Activated CD4-positive, CD25-positive, alpha-beta regulatory T cell treated with anti-CD3 and anti-CD28 coated beads, Interleukin-2, amount 50 U/mL, for 72 hours (primary cell): ENCODE data around the gene CIZ1.
"Not testable (repeated sequence)": the region's sequence is repeated elsewhere in the genome, so short reads cannot be mapped to it uniquely, and the experiment has no call there.

ENCODE experiments used
- DNase-seq: peaks from one replicate; pipeline ENCODE4 v3.0.0; 2021

CIZ1 gene

GRCh38 chr9:128188209-128188608 lies 3.2 kb downstream of the CIZ1 start:
- no peak for DNase-seq

DNA sequence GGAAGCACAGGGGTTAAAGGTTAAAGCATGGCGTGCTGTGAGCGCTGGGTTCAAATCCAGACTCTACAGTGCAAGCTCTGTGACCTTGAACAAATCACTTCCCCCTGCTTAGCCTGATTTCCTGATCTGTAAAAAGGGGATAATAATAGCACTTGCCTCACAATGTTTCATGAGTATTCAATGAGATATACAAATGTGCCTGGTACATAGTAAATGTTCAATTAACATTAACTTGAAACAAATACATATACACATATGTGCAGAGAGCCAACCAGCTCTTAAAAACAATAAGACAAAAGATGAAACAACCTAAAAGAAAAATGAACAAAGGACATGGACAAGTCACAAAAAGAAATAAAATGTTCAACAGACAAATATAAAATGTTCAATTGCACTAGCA lies 4.0 kb downstream of the CIZ1 start:
- DNase-seq, result no peak

GRCh38 chr9:128185979-128186965 lies 5.1 kb downstream of the CIZ1 start:
- no peak for DNase-seq

DNA sequence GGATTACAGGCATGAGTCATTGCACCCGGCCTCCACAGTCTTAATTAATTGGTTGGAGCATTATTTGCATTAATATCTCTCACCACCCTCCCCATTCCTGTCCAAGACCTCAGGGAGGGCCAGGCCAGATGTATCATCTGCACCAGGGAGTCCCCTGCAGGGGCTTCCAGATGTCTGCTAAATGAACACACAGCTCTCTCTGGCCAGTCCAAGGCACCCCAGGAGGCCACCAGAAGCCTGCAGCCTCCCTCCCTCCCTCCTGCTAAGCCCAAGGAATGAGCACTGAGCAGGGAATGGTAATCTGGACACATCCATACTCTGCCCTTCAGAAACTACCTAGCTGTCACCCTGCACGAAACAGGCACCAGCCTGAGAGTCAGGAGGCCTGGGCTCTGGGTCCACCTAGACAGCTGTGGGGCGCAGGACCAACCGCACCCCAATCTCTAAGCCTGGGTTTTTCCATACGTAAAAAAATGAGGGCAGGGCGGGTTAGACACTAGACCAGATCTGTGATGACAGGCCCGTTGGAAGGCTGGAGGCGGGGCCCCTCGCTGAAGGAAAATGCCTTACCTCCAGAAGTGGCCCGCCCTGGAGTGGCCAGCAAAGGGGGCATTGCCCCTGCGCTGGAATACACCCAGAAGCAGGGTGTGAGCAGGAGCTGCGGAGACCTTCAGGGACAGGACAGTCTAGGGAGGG lies 8.3 kb downstream of the CIZ1 start:
- DNase-seq, result no peak

DNA sequence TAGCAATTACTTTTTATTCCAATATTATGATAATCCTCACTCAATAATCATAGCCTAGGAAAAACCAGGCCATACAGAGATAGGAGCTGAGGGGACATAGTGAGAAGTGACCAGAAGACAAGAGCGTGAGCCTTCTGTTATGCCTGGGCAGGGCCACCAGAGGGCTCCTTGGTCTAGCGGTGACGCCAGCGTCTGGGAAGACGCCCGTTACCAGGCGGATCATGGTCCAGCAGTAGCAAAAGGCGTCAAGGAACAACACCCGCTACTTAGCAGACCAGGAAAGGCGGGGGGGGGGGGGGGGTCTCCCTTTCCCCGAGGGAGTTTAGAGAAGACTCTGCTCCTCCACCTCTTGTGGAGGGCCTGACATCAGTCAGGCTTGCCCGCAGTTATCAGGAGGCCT lies 9.9 kb downstream of the CIZ1 start:
- DNase-seq, result not testable (repeated sequence)

GRCh38 chr9:128180447-128180846 lies 10.9 kb downstream of the CIZ1 start:
- no peak for DNase-seq

DNA sequence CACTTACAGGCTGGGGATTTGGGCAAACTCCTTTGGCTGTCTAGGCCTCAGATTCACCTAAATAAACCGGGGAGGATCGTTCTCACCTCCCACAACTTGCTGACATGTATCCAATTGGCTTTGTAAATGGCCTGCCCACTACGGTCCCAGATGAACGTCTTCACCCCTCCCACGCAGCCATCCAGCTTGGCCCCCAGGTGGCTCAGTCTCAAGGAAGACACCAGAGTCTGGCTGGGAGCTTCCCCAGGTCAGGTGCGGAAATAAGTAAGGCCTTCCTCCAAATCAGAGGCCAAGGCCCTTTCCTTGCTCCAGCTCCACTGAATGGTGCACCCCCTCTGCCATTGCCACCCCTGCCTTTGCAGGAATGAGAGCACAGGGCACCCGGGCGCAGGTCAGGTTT lies 11.4 kb downstream of the CIZ1 start:
- DNase-seq, result no peak

DNA sequence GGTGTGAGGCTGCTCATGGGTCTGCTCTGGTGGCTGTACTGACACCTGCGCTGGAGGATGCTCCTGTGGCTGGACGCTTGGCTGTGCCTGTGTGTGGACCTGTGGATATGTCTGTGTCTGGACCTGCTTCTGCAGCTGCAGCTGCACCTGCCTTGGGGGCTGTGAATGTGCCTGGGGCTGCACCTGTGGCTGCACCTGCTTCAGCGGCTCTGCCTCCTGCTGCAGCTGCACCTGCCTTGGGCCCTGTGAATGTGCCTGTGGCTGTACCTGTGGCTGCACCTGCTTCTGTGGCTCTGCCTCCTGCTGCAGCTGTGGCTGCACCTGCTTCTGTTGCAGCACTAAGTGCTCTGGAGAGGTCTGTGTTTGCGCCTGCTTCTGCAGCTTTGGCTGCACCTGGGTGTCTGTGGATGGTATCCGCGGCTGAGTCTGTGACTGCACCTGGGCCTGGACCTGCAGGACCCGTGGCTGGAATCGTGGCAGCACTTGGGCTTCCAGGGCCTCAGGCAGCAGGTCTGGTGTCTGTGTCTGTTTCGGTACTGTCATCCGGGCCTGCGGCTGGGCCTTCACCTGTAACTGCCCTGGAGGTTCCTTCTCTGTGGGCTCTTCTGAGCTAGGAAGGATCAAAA lies 12.5 kb downstream of the CIZ1 start:
- DNase-seq, result no peak

GRCh38 chr9:128175726-128176125 lies 15.6 kb downstream of the CIZ1 start:
- no peak for DNase-seq

DNA sequence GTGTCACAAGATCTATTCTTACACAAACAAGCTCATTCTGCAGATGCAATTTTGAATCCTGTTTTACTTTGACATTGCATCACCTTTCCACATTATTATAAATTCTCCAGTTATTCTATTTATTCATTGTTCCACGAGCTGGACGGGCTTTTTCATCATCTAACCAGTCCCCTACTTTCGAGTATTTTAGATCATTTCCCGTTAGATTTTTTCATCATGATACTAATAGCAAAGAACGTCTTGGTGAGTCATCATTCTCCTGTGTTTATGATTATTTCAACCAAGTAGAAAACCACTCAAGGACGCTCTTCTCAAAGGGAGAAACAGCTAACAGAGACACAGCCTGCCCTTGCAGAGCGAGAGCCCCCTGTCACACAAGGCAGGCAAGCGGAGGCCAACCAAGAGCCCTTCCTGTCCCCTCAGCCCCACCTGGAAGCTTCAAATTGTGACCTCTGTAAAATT lies 16.2 kb downstream of the CIZ1 start:
- DNase-seq, result no peak

DNA sequence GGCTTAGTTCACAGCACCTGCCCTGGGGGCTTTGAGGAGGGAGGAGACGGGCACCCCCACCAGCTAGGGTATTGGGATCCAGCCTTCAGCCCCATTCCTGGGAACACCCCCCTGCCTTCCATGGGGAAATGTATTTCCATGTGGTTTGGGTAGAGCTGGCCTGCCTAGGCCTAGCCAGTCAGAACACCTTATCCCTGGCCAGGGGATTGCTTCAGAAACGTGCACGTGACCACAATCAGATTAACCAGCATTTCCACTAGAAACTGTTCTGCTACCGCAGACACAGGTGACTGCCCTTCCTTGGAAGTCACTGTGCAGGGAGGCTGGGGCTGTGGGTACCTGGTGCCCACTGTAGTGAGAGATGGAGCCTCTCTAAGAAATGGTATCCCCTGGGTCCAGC lies 17.3 kb downstream of the CIZ1 start:
- no peak for DNase-seq

- DNase-seq, result no peak
These were observed 21.4 kb downstream of the CIZ1 start for GRCh38 chr9:128169925-128170324.

DNA sequence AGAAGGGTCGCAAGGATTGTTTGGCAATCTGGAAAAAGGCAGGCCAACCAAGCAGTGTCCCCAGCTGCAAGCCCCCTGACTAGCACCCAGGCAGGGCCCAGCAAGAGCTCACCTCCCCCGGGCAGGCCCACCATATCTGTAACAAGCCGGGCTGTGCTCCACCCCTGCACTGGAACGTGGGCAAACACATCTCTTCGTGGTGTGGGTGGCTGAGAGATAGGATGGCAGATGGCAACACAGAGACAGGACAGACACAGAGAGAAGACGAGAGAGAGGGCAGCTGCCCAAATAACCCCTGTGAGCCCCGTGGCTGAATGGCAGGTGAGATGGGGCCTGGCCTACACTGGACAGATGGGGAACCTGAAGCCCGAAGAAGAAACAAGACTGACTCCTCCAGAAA lies 21.9 kb downstream of the CIZ1 start:
- no peak for DNase-seq

- DNase-seq, result no peak
These were observed 22.6 kb downstream of the CIZ1 start for GRCh38 chr9:128168731-128169308.

DNA sequence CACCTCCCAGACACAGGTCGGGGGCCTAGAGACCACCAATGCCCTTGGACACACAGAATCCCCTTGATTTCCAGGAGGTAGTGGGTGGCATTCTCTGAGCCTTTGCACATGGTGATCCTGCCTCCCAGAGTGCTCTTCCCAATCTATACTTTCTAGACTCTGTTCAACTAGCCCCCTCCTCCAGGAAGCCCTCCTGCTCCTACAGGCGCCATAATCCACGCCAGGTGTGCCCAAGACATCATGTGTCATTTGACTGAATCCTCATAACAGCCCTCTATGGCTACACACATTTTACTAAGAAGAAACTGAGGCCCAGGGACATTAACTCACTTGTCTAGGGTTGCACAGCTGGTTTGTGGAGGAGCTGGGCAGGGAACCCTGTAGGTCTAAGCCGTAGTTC lies 24.2 kb downstream of the CIZ1 start:
- no peak for DNase-seq

DNA sequence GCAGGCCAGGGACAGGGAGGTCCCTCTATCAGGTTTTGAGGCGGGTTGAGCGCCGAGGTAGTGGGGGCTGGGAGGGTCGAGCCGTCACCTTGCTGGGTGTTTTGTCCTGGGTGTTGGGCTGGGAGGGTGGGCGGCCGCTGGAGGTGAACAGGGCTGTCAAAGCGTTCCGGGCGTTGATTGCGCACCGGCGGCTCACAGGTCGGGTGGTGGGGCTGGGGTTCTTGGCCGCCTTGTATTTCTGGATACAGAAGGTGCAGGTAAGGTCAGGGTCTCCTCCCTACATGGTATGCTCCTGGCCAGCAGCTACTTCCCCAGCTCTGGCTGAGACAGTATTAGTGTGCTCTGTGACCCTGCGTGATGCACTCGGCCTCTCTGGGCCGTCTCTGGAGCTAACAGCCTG lies 25.2 kb downstream of the CIZ1 start:
- DNase-seq, result no peak

DNA sequence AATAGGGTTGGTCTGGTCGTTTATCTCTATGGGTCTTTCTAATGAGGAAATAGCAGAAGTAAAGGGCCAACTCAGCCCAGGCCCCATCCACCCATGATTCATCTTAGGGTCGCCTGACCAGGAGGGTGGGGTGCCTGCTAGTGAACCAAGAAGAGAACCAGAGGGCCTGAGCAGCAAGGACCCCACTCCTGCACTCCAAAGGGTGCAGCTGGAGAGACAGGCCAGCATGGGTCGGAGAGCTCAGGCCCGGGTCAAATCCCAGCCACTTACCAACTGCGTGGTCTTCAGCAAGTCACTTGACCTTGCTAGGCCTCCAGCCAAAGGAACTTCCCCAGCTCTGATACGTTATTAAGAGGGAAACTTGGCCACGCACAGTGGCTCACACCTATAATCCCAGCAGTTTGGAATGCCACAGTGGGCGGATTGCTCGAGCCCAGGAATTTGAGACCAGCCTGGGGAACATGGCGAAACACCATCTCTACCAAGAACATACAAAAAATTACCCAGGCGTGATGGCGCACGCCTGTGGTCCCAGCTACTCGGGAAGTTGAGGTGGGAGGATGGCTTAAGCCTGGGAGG lies 27.0 kb downstream of the CIZ1 start:
- no peak for DNase-seq

DNA sequence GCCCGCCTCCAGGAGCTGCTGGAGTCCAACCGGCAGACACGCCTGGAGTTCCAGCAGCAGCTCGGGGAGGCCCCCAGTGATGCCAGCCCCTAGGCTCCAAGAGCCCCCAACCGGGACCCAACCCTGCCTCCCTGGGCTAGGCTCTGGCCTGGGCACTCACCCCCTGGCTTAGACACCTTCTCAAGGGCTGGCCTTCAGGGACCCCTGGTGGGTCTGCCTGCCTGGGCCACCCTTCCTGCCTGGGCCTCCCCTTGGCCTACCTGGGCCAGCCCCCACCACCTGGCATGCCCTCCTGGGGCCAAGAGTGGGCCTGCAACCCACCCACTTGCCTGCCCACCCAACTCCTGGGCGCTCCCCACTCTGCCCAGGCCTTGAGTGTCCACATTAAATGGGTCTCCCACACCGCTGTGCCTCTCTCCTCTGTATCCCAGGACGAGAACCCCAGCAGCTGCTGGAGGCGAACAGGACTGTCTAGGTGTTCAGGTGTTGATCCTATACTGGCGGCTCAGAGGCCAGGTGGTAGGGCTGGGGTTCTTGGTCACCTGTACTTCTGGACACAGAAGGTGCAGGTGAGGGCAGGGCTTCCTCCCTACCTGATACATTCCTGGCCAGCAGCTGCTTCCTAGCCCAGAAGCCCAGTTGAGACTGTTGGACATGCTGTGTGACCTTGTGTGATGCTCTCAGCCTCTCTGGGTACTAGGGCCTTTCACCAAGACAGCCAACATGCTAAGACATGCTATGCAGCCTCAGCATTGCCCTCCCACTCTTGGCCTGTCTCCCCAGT lies 27.7 kb downstream of the CIZ1 start:
- DNase-seq, result no peak

DNA sequence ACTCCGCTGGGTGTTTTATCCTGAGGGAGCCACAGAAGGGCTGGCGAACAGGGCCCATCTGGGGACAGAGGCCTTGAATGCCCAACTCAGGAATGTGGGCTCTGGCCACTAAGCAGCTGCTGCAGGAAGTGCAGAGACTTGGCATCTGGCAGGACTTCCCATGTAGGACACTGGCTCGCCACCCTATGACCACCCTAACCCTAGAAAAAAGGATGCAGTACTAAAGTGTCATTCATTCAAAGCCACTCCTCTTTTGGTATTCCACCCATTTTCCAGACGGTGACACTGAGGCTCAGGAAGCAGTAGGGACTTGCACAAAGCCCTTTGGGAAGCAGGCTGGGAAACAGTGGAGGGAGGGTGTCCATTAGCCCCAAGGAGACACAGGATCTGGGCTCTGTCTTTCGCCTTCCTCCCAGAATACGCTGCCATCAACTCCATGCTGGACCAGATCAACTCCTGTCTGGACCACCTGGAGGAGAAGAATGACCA lies 28.3 kb downstream of the CIZ1 start:
- DNase-seq, result no peak

DNA sequence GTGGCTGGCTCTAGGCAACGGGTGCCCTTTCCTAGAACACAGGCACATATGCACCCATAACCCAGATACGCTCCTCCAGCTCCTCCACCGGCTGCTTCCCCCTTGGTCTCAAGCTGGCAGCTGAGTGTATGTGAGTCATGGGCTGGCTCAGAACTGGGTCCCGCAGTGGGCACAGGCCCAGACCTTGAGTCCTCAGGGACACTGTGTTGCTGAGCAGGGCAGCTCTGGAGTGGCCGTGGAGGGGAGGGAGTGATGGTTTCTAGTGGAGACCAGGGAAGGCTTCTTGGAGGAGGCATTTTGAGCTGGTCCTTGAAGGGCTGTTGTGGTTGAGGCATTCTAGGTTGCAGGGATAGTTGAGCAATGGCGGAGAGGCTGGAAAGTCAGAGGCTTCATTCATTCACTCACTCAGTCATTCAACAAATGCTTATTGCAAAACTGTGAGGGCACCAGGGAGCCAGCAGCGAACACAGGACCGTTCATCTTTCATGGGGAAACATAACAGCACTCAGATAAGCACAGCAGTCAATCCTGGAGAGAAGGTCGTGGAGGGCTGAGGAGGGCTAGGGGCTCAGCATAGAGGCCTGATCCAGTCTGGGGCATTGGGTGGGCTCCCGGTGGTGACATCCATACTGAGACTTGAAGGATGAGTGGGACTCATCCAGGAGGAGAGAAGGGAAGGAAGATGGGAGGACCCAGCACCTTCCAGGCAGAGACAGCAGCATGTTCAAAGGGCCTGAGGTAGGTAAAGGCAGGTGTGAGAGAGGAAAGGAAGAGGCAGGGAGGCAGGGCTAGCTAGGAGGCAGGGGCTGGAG lies 29.0 kb downstream of the CIZ1 start:
- DNase-seq, result no peak
